Endothelial cell of umbilical vein (primary cell): ENCODE measurements around the gene GPR150. TPM values are rescaled to one million over a fixed set of nuclear protein-coding genes. Genes with fewer than 3 reads are reported as not detected.

Experiments used
- BruUV-seq: library from RNA; stranded (reverse); fragments of 400-500 nt; replicated peaks from 2 replicates; lab custom pipeline; 2021; lab: Mats Ljungman, UMichigan
- CTCF ChIA-PET: fragments of 300-600, 350-600 bp; sonication (Branson Sonifier 250); formaldehyde crosslinking; loops from one replicate; lab custom pipeline; 2021; ENCODE audit warnings: antibody characterized with exemption, inconsistent platforms; lab: Charles Lee
- POLR2A ChIA-PET: fragments of 300-600, 350-600 bp; sonication (Branson Sonifier 250); formaldehyde crosslinking; loops from one replicate; lab custom pipeline; 2021; ENCODE audit warnings: antibody characterized with exemption, inconsistent platforms; lab: Charles Lee
- DNase-seq: peaks from one replicate; pipeline ENCODE4 v3.0.0-alpha.2; 2011; ENCODE audit warnings: low read depth, low spot score
- FAIRE-seq: peaks from 2 replicates; lab custom pipeline; 2011; peaks lifted over from hg19 to GRCh38; lab: Jason Lieb, UNC
- H2AFZ ChIP-seq: 2 replicates; pipeline ENCODE4 v1.6.0; 2012; ENCODE audit warnings: low read depth, low read length, control low read depth, inconsistent platforms
- H3K27ac ChIP-seq: 2 replicates; pipeline ENCODE4 v1.5.1; 2011; ENCODE audit warnings: low read depth, mild to moderate bottlenecking, control low read depth, low read length, moderate library complexity; ENCODE audit not compliant: insufficient read depth
- H3K27me3 ChIP-seq, 2 experiments: 2 replicates each; pipeline versions ENCODE4 v1.6.0 to v1.6.1; 2011; ENCODE audit warnings: low read length in 2 of 2, mixed read lengths in 1 of 2; ENCODE audit not compliant: control insufficient read depth in 2 of 2, insufficient read depth in 2 of 2
- H3K36me3 ChIP-seq, 2 experiments: 2 replicates in 1 of 2; 3 replicates in 1 of 2; pipeline ENCODE4 v1.5.1; 2011; ENCODE audit warnings: low read length in 2 of 2, mild to moderate bottlenecking in 1 of 2, moderate library complexity in 1 of 2; ENCODE audit not compliant: control insufficient read depth in 2 of 2, insufficient read depth in 2 of 2; ENCODE audit errors: extremely low read depth in 1 of 2
- H3K4me1 ChIP-seq: 3 replicates; pipeline ENCODE4 v1.5.1; 2011; ENCODE audit warnings: mild to moderate bottlenecking, low read length; ENCODE audit not compliant: control insufficient read depth, insufficient read depth; ENCODE audit errors: extremely low read depth
- H3K4me2 ChIP-seq: 2 replicates; pipeline ENCODE4 v1.6.1; 2011; ENCODE audit warnings: low read length, control low read depth, mixed read lengths; ENCODE audit not compliant: insufficient read depth
- H3K4me3 ChIP-seq, 3 experiments: fragments of 200-600 bp in 1 of 3; sonication (generic), shearing (Covaris generic) in 1 of 3; replicated peaks in 1 of 3; 2 replicates each; pipeline ENCODE4 v1.5.1; 2011 to 2016; ENCODE audit warnings: control low read depth in 3 of 3, low read length in 3 of 3, mild to moderate bottlenecking in 2 of 3, inconsistent platforms in 1 of 3, low read depth in 1 of 3, moderate library complexity in 1 of 3; ENCODE audit not compliant: insufficient read depth in 1 of 3
- H3K79me2 ChIP-seq: 2 replicates; pipeline ENCODE4 v1.6.0; 2012; ENCODE audit warnings: low read length, inconsistent platforms; ENCODE audit not compliant: control insufficient read depth, insufficient read depth
- H3K9ac ChIP-seq: replicated peaks from 2 replicates; pipeline ENCODE3; 2011; ENCODE audit warnings: low read length, control low read depth; ENCODE audit not compliant: insufficient read depth; ENCODE audit errors: extremely low read depth
- H3K9me1 ChIP-seq: replicated peaks from 3 replicates; pipeline ENCODE4 v1.6.0; 2011; ENCODE audit warnings: mild to moderate bottlenecking, low read length; ENCODE audit not compliant: control insufficient read depth, insufficient read depth; ENCODE audit errors: extremely low read depth
- H3K9me3 ChIP-seq: replicated peaks from 2 replicates; pipeline ENCODE4 v1.5.1; 2012; ENCODE audit warnings: low read length, inconsistent platforms; ENCODE audit not compliant: control insufficient read depth, insufficient read depth
- H4K20me1 ChIP-seq: replicated peaks from 2 replicates; pipeline ENCODE3; 2011; ENCODE audit warnings: mild to moderate bottlenecking, low read length; ENCODE audit not compliant: control insufficient read depth, insufficient read depth; ENCODE audit errors: extremely low read depth
- EZH2 ChIP-seq: IDR thresholded peaks from 2 replicates; pipeline ENCODE4 v1.6.1; 2012; ENCODE audit warnings: borderline replicate concordance, low read depth, mild to moderate bottlenecking, moderate library complexity, low read length, inconsistent platforms; ENCODE audit not compliant: severe bottlenecking
- GATA2 ChIP-seq: IDR thresholded peaks from 2 replicates; pipeline ENCODE4 v1.7.0; 2011; ENCODE audit warnings: low read depth, mild to moderate bottlenecking, moderate library complexity, mixed read lengths, low read length; ENCODE audit not compliant: insufficient read length, insufficient read depth
- JUN ChIP-seq: IDR thresholded peaks from 2 replicates; pipeline ENCODE4 v1.6.1; 2011; ENCODE audit warnings: borderline replicate concordance, low read depth; ENCODE audit not compliant: insufficient read length, insufficient read depth
- MYC ChIP-seq: IDR thresholded peaks from one replicate; pipeline ENCODE4 v1.6.1; 2011; ENCODE audit warnings: mild to moderate bottlenecking, low read depth, low read length
- POLR2AphosphoS5 ChIP-seq: IDR thresholded peaks from 2 replicates; pipeline ENCODE4 v1.6.1; 2012; ENCODE audit warnings: low read depth, mild to moderate bottlenecking, control low read depth, low read length, moderate library complexity; ENCODE audit not compliant: insufficient read depth
- dilution Hi-C: fragments of 300-500 bp; cut with MboI; formaldehyde crosslinking; loops from one replicate; pipeline ENCODE4 v1.15.0; 2019; ENCODE audit warnings: low sequenced_read_pairs; ENCODE audit not compliant: extremely low pct_ligation_motif_present
- intact Hi-C: fragments of 100-400 bp; cut with micrococcal nuclease; formaldehyde crosslinking; loops from one replicate; pipeline ENCODE4 v1.10.0; 2022
- polyA plus RNA-seq, 4 experiments: library from polyadenylated mRNA; depleted of rRNA in 3 of 4; stranded (reverse) in 3 of 4; unstranded in 1 of 4; fragments of >200 nt; gene quantifications; 2 replicates each; pipeline versions ENCODE4 v1.2.1 to v1.2.3, GENCODE V29; 2011 to 2012; ENCODE audit warnings: missing spikeins in 1 of 4
- total RNA-seq: library from RNA; stranded (reverse); gene quantifications from 2 replicates; pipeline ENCODE4 v1.2.3, GENCODE V29; 2021
- TF ChIP-seq, protein P1 (sequence below), 2 donors: IDR thresholded peaks; 1 replicate in 1 of 2; 2 replicates in 1 of 2; pipeline ENCODE4 v1.5.1; 2011; ENCODE audit warnings: low read length in 2 of 2, mild to moderate bottlenecking in 2 of 2, moderate library complexity in 2 of 2, control low read depth in 1 of 2, inconsistent platforms in 1 of 2, low read depth in 1 of 2; ENCODE audit not compliant: insufficient read depth in 1 of 2; ENCODE audit errors: extremely low read depth in 1 of 2

The GPR150 gene
- total and polyA plus RNA-seq, 2 donors (not counting 3 experiments of a cell fraction or from before 2014, with no cell fraction given): 0.28 to 0.31 TPM

GRCh38 chr5:95652849-95653248 lies 33.0 kb downstream of the GPR150 start:
- Histone ChIP-seq H3K36me3 (no peaks in the 10 kb centered on the region), H3K79me2 (no peaks in the 10 kb centered on the region), H3K9ac (no peak overlapping the region), H4K20me1 (no peaks in the 10 kb centered on the region), H3K27me3 (no peaks in the 10 kb centered on the region), H3K27ac (no peak overlapping the region), H3K4me3 (no peak overlapping the region), H3K9me3 (no peaks in the 10 kb centered on the region), H2AFZ (no peak overlapping the region), H3K4me1 (no peaks in the 10 kb centered on the region), H3K4me2 (no peak overlapping the region), H3K9me1 (peaks cover 2% of the 10 kb centered on the region)
- dilution Hi-C loops: no loop called here
- ChIA-PET CTCF (interaction anchor here (1.6 to 2.2 kb wide), 3 partner anchors 9 to 128 kb away, joined by 5 to 7 read pairs (median 6); no protein-coding TSS in a partner anchor), POLR2A (no interaction called here)
- DNase-seq (no peak), FAIRE-seq (no peak)
- TF ChIP-seq JUN (no peak), MYC (no peak), POLR2AphosphoS5 (no peak), EZH2 (no peak), GATA2 (no peak)
- TF ChIP-seq, protein P1, sequence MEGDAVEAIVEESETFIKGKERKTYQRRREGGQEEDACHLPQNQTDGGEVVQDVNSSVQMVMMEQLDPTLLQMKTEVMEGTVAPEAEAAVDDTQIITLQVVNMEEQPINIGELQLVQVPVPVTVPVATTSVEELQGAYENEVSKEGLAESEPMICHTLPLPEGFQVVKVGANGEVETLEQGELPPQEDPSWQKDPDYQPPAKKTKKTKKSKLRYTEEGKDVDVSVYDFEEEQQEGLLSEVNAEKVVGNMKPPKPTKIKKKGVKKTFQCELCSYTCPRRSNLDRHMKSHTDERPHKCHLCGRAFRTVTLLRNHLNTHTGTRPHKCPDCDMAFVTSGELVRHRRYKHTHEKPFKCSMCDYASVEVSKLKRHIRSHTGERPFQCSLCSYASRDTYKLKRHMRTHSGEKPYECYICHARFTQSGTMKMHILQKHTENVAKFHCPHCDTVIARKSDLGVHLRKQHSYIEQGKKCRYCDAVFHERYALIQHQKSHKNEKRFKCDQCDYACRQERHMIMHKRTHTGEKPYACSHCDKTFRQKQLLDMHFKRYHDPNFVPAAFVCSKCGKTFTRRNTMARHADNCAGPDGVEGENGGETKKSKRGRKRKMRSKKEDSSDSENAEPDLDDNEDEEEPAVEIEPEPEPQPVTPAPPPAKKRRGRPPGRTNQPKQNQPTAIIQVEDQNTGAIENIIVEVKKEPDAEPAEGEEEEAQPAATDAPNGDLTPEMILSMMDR (IDR thresholded peaks at IDR 0.05; ENCODE audit: extremely low read depth in 1 of 2, insufficient read depth in 1 of 2, low read depth in 1 of 2, low read length in 2 of 2): no peak
- intact Hi-C loops: no loop called here
- BruUV-seq: no TSS peak
